ENCODE measurements around the gene KBTBD4. TPM values are rescaled to one million over a fixed set of nuclear protein-coding genes. Genes with fewer than 3 reads are reported as not detected.

Gene KBTBD4
- total and polyA plus RNA-seq, 2 of the 13 experiments (the other 11 are each of a cell fraction or from before 2014, with no cell fraction given) = 8.5 to 12.8 TPM

DNA sequence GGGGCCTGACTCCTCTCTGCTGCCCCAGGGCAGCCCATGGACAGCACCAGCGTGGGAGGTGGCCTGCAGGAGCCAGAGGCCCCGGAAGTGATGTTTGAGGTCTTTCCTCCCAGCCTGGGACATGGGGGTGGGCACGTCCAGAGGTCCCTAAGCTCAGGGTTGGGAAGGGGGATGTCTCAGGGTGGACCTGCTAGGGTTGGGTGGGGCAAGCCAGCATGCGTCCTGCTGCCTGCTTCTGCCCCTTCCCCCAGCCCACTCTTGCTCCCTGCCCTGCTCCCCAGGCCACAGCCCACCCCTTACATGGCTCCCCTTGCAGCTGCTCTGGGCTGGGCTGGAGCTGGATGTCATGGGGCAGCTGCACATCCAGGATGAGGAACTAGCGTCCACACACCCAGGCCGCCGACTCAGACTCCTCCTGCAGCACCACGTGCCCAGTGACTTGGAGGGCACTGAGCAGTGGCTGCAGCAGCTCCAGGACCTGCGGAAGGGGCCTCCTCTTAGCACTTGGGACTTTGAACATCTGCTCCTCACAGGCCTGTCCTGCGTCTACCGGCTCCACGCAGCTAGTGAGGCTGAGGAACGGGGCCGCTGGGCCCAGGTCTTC lies 9.1 kb upstream of the KBTBD4 start (continued):
- no peak for TF ChIP-seq HIC2 (CRISPR knock-in tag; IDR thresholded peaks at IDR 0.05; ENCODE audit: low read depth)
- no peak for TF ChIP-seq PCBP2 (optimal IDR thresholded peaks at IDR 0.05; ENCODE audit: low read depth, low read length, poor library complexity, severe bottlenecking)
- 0 out of 2 replicates have a peak, but pooled peaks have one; percentile 18 for TF ChIP-seq ZBTB7A (CRISPR knock-in tag; IDR thresholded peaks at IDR 0.05)
- TF ChIP-seq ZMYM2 (CRISPR knock-in tag; IDR thresholded peaks at IDR 0.05) = no peak
- no peak for TF ChIP-seq RBAK (CRISPR knock-in tag; IDR thresholded peaks at IDR 0.05)
- 0 out of 2 replicates have a peak, but pooled peaks have one; percentile 38 for TF ChIP-seq ZSCAN31 (CRISPR knock-in tag; IDR thresholded peaks at IDR 0.05; ENCODE audit: low read depth)
- TF ChIP-seq DDIT3 (CRISPR knock-in tag; IDR thresholded peaks at IDR 0.05) = no peak
- TF ChIP-seq ZNF546 (CRISPR knock-in tag; conservative IDR thresholded peaks at IDR 0.05) = 0 out of 2 replicates have a peak, but pooled peaks have one; percentile 58
- TF ChIP-seq ZNF552 (CRISPR knock-in tag; IDR thresholded peaks at IDR 0.05; ENCODE audit: borderline replicate concordance) = no peak
- peak; percentile 75 for TF ChIP-seq HNF4A (CRISPR knock-in tag; IDR thresholded peaks at IDR 0.05)
- TF ChIP-seq TAF1 (CRISPR knock-in tag; IDR thresholded peaks at IDR 0.05) = peak; percentile 68
- TF ChIP-seq AHDC1 (CRISPR knock-in tag; IDR thresholded peaks at IDR 0.05; ENCODE audit: borderline replicate concordance) = no peak
- 0 out of 2 replicates have a peak, but pooled peaks have one; percentile 10 for TF ChIP-seq RARA (CRISPR knock-in tag; IDR thresholded peaks at IDR 0.05)
- TF ChIP-seq, protein P1, sequence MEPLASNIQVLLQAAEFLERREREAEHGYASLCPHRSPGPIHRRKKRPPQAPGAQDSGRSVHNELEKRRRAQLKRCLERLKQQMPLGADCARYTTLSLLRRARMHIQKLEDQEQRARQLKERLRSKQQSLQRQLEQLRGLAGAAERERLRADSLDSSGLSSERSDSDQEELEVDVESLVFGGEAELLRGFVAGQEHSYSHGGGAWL (CRISPR knock-in tag; IDR thresholded peaks at IDR 0.05) = no peak
- TF ChIP-seq NR3C1 (CRISPR knock-in tag; IDR thresholded peaks at IDR 0.05) = no peak
- no peak for TF ChIP-seq ZNF354B (CRISPR knock-in tag; IDR thresholded peaks at IDR 0.05)
- TF ChIP-seq ZNF547 (CRISPR knock-in tag; IDR thresholded peaks at IDR 0.05) = 0 out of 2 replicates have a peak, but pooled peaks have one; percentile 12
- TF ChIP-seq, protein P2, sequence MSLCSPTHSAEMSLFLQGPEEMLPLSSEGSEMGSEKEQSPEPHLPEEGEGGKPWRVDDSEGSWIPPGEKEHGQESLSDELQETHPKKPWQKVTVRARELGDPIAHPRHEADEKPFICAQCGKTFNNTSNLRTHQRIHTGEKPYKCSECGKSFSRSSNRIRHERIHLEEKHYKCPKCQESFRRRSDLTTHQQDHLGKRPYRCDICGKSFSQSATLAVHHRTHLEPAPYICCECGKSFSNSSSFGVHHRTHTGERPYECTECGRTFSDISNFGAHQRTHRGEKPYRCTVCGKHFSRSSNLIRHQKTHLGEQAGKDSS (CRISPR knock-in tag; IDR thresholded peaks at IDR 0.05; ENCODE audit: borderline replicate concordance, low read depth) = no peak
- TF ChIP-seq BORCS8-MEF2B (CRISPR knock-in tag; IDR thresholded peaks at IDR 0.05) = peak; percentile 74; the same call in 1 of the 2 replicates
